Endothelial cell (in vitro differentiated cells): ENCODE measurements around the gene ADIPOQ. TPM values are rescaled to one million over a fixed set of nuclear protein-coding genes. Genes with fewer than 3 reads are reported as not detected.
"Not testable (repeated sequence)": the region's sequence is repeated elsewhere in the genome, so short reads cannot be mapped to it uniquely, and the experiment has no call there.

Source experiments
- DNase-seq: peaks from one replicate; pipeline ENCODE4 v3.0.0; 2021; ENCODE audit warnings: low spot score
- H3K27ac Mint-ChIP-seq: one replicate; pipeline ENCODE4 v1.8.0; 2021; ENCODE audit warnings: mixed read lengths, inconsistent platforms; ENCODE audit not compliant: unreplicated experiment
- H3K27me3 Mint-ChIP-seq: one replicate; pipeline ENCODE4 v1.8.0; 2021; ENCODE audit warnings: mild to moderate bottlenecking, moderate library complexity, mixed read lengths, inconsistent platforms; ENCODE audit not compliant: unreplicated experiment
- H3K36me3 Mint-ChIP-seq: one replicate; pipeline ENCODE4 v1.8.0; 2021; ENCODE audit warnings: mild to moderate bottlenecking, low read depth, mixed read lengths, inconsistent platforms; ENCODE audit not compliant: unreplicated experiment
- H3K4me1 Mint-ChIP-seq: one replicate; pipeline ENCODE4 v1.8.0; 2021; ENCODE audit warnings: mild to moderate bottlenecking, mixed read lengths, inconsistent platforms; ENCODE audit not compliant: unreplicated experiment
- H3K4me3 Mint-ChIP-seq: one replicate; pipeline ENCODE4 v1.8.0; 2021; ENCODE audit warnings: mild to moderate bottlenecking, mixed read lengths, inconsistent platforms; ENCODE audit not compliant: unreplicated experiment
- H3K9me3 Mint-ChIP-seq: one replicate; pipeline ENCODE4 v1.8.0; 2021; ENCODE audit warnings: mixed read lengths, inconsistent platforms; ENCODE audit not compliant: unreplicated experiment
- total RNA-seq: library from RNA; stranded (reverse); fragmentation: NEBNext Ultra II Directional; extraction: Animal tissue kit (Norgen Biotek cat#: 25700); gene quantifications from one replicate; pipeline ENCODE4 v1.2.1, GENCODE V29; 2021; ENCODE audit not compliant: unreplicated experiment
- TF ChIP-seq, protein P1 (sequence below): fragments of 200-600 bp; sonication (generic); IDR thresholded peaks from one replicate; pipeline ENCODE4 v1.5.0; 2021; ENCODE audit warnings: antibody characterized with exemption; ENCODE audit not compliant: unreplicated experiment

Gene ADIPOQ
- total RNA-seq, 1 donor from 2014 or later: not detected

DNA sequence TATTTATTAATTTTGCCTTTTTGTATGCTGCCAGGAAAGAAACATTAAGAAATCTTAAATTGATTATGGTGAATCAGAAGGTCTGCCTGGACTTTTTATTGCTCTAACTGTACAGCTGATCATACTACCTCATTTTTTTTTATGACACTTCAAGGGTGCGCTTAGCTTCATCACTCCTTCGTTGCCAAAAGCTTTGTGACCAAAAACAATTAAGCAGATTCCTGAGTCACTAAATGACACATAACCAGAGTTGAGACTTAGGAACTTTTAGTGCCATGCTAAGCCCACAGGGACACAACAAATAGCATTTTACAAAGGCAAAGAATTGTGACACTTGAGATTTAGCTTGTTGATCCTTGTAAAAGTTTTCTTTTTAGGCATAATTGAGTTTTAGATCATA is 4.9 kb downstream of the ADIPOQ start:
- no peaks in the 10 kb centered on the region for H3K9me3 Mint-ChIP-seq
- peaks cover 13% of the 10 kb centered on the region for H3K4me1 Mint-ChIP-seq
- TF ChIP-seq, protein P1, sequence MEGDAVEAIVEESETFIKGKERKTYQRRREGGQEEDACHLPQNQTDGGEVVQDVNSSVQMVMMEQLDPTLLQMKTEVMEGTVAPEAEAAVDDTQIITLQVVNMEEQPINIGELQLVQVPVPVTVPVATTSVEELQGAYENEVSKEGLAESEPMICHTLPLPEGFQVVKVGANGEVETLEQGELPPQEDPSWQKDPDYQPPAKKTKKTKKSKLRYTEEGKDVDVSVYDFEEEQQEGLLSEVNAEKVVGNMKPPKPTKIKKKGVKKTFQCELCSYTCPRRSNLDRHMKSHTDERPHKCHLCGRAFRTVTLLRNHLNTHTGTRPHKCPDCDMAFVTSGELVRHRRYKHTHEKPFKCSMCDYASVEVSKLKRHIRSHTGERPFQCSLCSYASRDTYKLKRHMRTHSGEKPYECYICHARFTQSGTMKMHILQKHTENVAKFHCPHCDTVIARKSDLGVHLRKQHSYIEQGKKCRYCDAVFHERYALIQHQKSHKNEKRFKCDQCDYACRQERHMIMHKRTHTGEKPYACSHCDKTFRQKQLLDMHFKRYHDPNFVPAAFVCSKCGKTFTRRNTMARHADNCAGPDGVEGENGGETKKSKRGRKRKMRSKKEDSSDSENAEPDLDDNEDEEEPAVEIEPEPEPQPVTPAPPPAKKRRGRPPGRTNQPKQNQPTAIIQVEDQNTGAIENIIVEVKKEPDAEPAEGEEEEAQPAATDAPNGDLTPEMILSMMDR: no peak
- no peak overlapping the region for H3K4me3 Mint-ChIP-seq
- DNase-seq: no peak
- no peaks in the 10 kb centered on the region for H3K27me3 Mint-ChIP-seq
- H3K27ac Mint-ChIP-seq: no peak overlapping the region
- no peaks in the 10 kb centered on the region for H3K36me3 Mint-ChIP-seq

- peaks cover 13% of the 10 kb centered on the region for H3K4me1 Mint-ChIP-seq
Observed at GRCh38 chr3:186849374-186849975, 7.0 kb downstream of the ADIPOQ start.

GRCh38 chr3:186851835-186852234 is 9.3 kb downstream of the ADIPOQ start:
- DNase-seq, H3K4me3 Mint-ChIP-seq, H3K27ac Mint-ChIP-seq, H3K36me3 Mint-ChIP-seq, H3K27me3 Mint-ChIP-seq, H3K9me3 Mint-ChIP-seq, H3K4me1 Mint-ChIP-seq: not testable (repeated sequence)

More at GRCh38 chr3:186849374-186849975, 7.0 kb downstream of the ADIPOQ start:
- no peak for DNase-seq
- TF ChIP-seq, protein P1: peak; percentile 16
- no peak overlapping the region for H3K27ac Mint-ChIP-seq
- no peaks in the 10 kb centered on the region for H3K27me3 Mint-ChIP-seq
- no peak overlapping the region for H3K4me3 Mint-ChIP-seq
- no peaks in the 10 kb centered on the region for H3K9me3 Mint-ChIP-seq
- H3K36me3 Mint-ChIP-seq: no peaks in the 10 kb centered on the region

GRCh38 chr3:186852994-186853393 is 10.5 kb downstream of the ADIPOQ start:
- no peaks in the 10 kb centered on the region for H3K27me3 Mint-ChIP-seq
- peaks cover 2% of the 10 kb centered on the region for H3K4me1 Mint-ChIP-seq
- H3K36me3 Mint-ChIP-seq: no peaks in the 10 kb centered on the region
- no peak for DNase-seq
- no peak overlapping the region for H3K27ac Mint-ChIP-seq
- H3K4me3 Mint-ChIP-seq: no peak overlapping the region
- TF ChIP-seq, protein P1: no peak
- H3K9me3 Mint-ChIP-seq: no peaks in the 10 kb centered on the region

- TF ChIP-seq, protein P1: no peak
- H3K4me3 Mint-ChIP-seq: no peak overlapping the region
- H3K27ac Mint-ChIP-seq: no peak overlapping the region
- peaks cover 2% of the 10 kb centered on the region for H3K4me1 Mint-ChIP-seq
- no peaks in the 10 kb centered on the region for H3K36me3 Mint-ChIP-seq
- H3K27me3 Mint-ChIP-seq: no peaks in the 10 kb centered on the region
- no peak for DNase-seq
- H3K9me3 Mint-ChIP-seq: no peaks in the 10 kb centered on the region
Observed at GRCh38 chr3:186854146-186854545, 11.6 kb downstream of the ADIPOQ start.
